Type B pancreatic cell (in vitro differentiated cells): ENCODE results near the gene CYTH1. TPM values are rescaled to one million over a fixed set of nuclear protein-coding genes. Genes with fewer than 3 reads are reported as not detected.

Experiments
- DNase-seq: peaks from one replicate; pipeline ENCODE4 v3.0.0; 2021; ENCODE audit warnings: mixed read lengths; ENCODE audit not compliant: unreplicated experiment; ENCODE audit errors: extremely low spot score
- H3K27ac Mint-ChIP-seq: 2 replicates; pipeline ENCODE4 v1.8.0; 2021; ENCODE audit warnings: mild to moderate bottlenecking, mixed read lengths
- H3K27me3 Mint-ChIP-seq: 2 replicates; pipeline ENCODE4 v1.8.0; 2021; ENCODE audit warnings: mixed read lengths
- H3K36me3 Mint-ChIP-seq: 2 replicates; pipeline ENCODE4 v1.8.0; 2021; ENCODE audit warnings: mixed read lengths
- H3K4me1 Mint-ChIP-seq: one replicate; pipeline ENCODE4 v1.8.0; 2021; ENCODE audit warnings: mixed read lengths; ENCODE audit not compliant: unreplicated experiment
- H3K4me3 Mint-ChIP-seq: 2 replicates; pipeline ENCODE4 v1.8.0; 2021; ENCODE audit warnings: mild to moderate bottlenecking, mixed read lengths
- H3K9me3 Mint-ChIP-seq: 2 replicates; pipeline ENCODE4 v1.8.0; 2021; ENCODE audit warnings: mixed read lengths
- CTCF ChIP-seq: fragments of 200-600 bp; sonication (generic); conservative IDR thresholded peaks from 2 replicates; pipeline ENCODE4 v1.5.0; 2021; ENCODE audit warnings: antibody characterized with exemption, mild to moderate bottlenecking
- total RNA-seq: library from RNA; stranded (reverse); gene quantifications from 2 replicates; pipeline ENCODE4 v1.2.1, GENCODE V29; 2021; ENCODE audit warnings: low replicate concordance

The CYTH1 gene
- total RNA-seq, 1 donor from 2014 or later = 30.3 TPM

GRCh38 chr17:78817123-78817522 is 35.0 kb upstream of the CYTH1 start:
- H3K36me3 Mint-ChIP-seq = peaks cover 25% of the 10 kb centered on the region
- no peaks in the 10 kb centered on the region for H3K9me3 Mint-ChIP-seq
- no peak overlapping the region for H3K4me3 Mint-ChIP-seq
- no peaks in the 10 kb centered on the region for H3K4me1 Mint-ChIP-seq
- no peak for DNase-seq
- no peaks in the 10 kb centered on the region for H3K27me3 Mint-ChIP-seq
- H3K27ac Mint-ChIP-seq = no peak overlapping the region
- TF ChIP-seq CTCF = no peak

GRCh38 chr17:78815696-78816095 is 33.6 kb upstream of the CYTH1 start:
- Mint-ChIP-seq H3K9me3 (no peaks in the 10 kb centered on the region), H3K27me3 (no peaks in the 10 kb centered on the region), H3K36me3 (peaks cover 26% of the 10 kb centered on the region), H3K4me1 (no peaks in the 10 kb centered on the region), H3K4me3 (no peak overlapping the region), H3K27ac (no peak overlapping the region)
- no peak for TF ChIP-seq CTCF
- no peak for DNase-seq

- no peak overlapping the region for H3K4me3 Mint-ChIP-seq
- no peak overlapping the region for H3K27ac Mint-ChIP-seq
- no peaks in the 10 kb centered on the region for H3K27me3 Mint-ChIP-seq
- no peaks in the 10 kb centered on the region for H3K4me1 Mint-ChIP-seq
- no peak for TF ChIP-seq CTCF
- no peaks in the 10 kb centered on the region for H3K9me3 Mint-ChIP-seq
- peaks cover 24% of the 10 kb centered on the region for H3K36me3 Mint-ChIP-seq
- DNase-seq = no peak
Observed at GRCh38 chr17:78812855-78813254, 30.8 kb upstream of the CYTH1 start.

DNA sequence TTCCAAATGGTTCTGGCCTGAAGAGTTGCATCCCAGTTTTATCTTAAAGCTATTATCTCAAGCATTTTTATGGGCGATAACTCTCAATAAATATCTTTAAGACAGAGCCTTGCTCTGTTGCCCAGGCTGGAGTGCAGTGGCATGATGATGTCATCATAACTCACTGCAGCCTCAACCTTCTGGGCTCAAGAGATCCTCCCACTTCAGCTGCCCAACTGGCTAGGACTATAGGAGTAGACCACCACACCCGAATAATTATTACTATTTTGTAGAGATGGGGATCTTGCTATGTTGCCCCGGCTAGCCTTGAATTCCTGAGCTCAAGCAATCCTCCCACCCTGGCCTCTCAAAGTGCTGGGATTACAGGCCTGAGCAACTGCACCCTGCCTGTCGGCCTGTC is 26.1 kb upstream of the CYTH1 start:
- Mint-ChIP-seq H3K4me1 (no peaks in the 10 kb centered on the region), H3K27me3 (no peaks in the 10 kb centered on the region), H3K36me3 (peaks cover 30% of the 10 kb centered on the region), H3K27ac (no peak overlapping the region), H3K9me3 (no peaks in the 10 kb centered on the region), H3K4me3 (no peak overlapping the region)
- no peak for TF ChIP-seq CTCF
- DNase-seq = no peak

DNA sequence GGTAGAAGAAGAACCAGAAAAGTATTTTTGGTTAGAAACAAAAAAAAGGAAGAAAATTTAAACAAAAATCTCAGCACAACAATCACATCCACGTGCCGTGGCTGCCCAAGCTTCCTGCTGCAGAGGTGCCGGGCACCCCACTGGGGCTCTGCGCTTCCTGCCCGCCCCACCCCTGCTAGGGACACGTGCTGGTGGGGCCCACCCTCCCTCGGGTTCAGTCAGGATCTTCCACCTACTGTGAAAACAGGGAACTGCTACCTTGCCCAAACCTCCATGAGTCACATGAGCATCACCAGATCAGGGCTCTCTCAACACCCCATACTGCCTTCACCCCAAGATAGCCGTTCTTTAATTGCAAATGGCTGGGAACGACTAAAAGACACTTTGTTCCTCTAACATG is 24.4 kb upstream of the CYTH1 start:
- Mint-ChIP-seq H3K4me3 (no peak overlapping the region), H3K4me1 (no peaks in the 10 kb centered on the region), H3K9me3 (no peaks in the 10 kb centered on the region), H3K27ac (no peak overlapping the region), H3K27me3 (no peaks in the 10 kb centered on the region), H3K36me3 (peaks cover 31% of the 10 kb centered on the region)
- no peak for TF ChIP-seq CTCF
- DNase-seq = no peak

- Mint-ChIP-seq H3K4me3 (no peak overlapping the region), H3K4me1 (no peaks in the 10 kb centered on the region), H3K9me3 (no peaks in the 10 kb centered on the region), H3K27me3 (no peaks in the 10 kb centered on the region), H3K27ac (no peak overlapping the region), H3K36me3 (peaks cover 26% of the 10 kb centered on the region)
- no peak for DNase-seq
- no peak for TF ChIP-seq CTCF
Observed at GRCh38 chr17:78805301-78805700, 23.2 kb upstream of the CYTH1 start.
